ENCODE data around the gene KRT6A. TPM values are rescaled to one million over a fixed set of nuclear protein-coding genes. Genes with fewer than 3 reads are reported as not detected.

The KRT6A gene
- total and polyA plus RNA-seq, 2 donors (not counting 1 experiment from before 2014, with no cell fraction given), result not detected

- no peak overlapping the region for H3K9ac ChIP-seq (ENCODE audit: low read length)
- H3K9me3 ChIP-seq (ENCODE audit: control extremely low read depth in 1 of 3, control insufficient read depth in 2 of 3, insufficient read depth in 1 of 3, low read length in 2 of 3), result no peaks in the 10 kb centered on the region
- CTCF ChIA-PET, result no interaction called here
- H3K4me2 ChIP-seq (replicated peaks; ENCODE audit: low read depth, low read length, poor library complexity, severe bottlenecking), result no peak overlapping the region
- H3K4me3 ChIP-seq (ENCODE audit: control extremely low read depth in 1 of 5, extremely low read depth in 1 of 5, insufficient read depth in 1 of 5, low read depth in 2 of 5, low read length in 4 of 5), result no peak overlapping the region
- TF ChIP-seq, protein P1, sequence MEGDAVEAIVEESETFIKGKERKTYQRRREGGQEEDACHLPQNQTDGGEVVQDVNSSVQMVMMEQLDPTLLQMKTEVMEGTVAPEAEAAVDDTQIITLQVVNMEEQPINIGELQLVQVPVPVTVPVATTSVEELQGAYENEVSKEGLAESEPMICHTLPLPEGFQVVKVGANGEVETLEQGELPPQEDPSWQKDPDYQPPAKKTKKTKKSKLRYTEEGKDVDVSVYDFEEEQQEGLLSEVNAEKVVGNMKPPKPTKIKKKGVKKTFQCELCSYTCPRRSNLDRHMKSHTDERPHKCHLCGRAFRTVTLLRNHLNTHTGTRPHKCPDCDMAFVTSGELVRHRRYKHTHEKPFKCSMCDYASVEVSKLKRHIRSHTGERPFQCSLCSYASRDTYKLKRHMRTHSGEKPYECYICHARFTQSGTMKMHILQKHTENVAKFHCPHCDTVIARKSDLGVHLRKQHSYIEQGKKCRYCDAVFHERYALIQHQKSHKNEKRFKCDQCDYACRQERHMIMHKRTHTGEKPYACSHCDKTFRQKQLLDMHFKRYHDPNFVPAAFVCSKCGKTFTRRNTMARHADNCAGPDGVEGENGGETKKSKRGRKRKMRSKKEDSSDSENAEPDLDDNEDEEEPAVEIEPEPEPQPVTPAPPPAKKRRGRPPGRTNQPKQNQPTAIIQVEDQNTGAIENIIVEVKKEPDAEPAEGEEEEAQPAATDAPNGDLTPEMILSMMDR (IDR thresholded peaks at IDR 0.05), result no peak
- no peak for TF ChIP-seq EZH2 (IDR thresholded peaks at IDR 0.05; ENCODE audit: borderline replicate concordance, insufficient read depth, low read depth, low read length, poor library complexity, severe bottlenecking)
- no peaks in the 10 kb centered on the region for H4K20me1 ChIP-seq (ENCODE audit: control insufficient read depth, insufficient read depth, low read length, poor library complexity, severe bottlenecking)
- peaks cover 0 to 5% (median 0%) of the 10 kb centered on the region in 4 experiments for H3K27me3 ChIP-seq (replicated peaks in 1 of 4; ENCODE audit: control extremely low read depth in 1 of 4, control insufficient read depth in 3 of 4, insufficient read depth in 4 of 4, low read length in 3 of 4)
- ATAC-seq (ENCODE audit: low read depth), result no peak
- POLR2A ChIA-PET, result no interaction called here
- H3K27me3 Mint-ChIP-seq, result peaks cover 4% of the 10 kb centered on the region
- no peak overlapping the region for H3K27ac Mint-ChIP-seq
- intact Hi-C loops (cut with micrococcal nuclease), result no loop called here
- H3K36me3 ChIP-seq (replicated peaks in 1 of 2; ENCODE audit: control extremely low read depth in 1 of 2, control insufficient read depth in 1 of 2, extremely low read depth in 1 of 2, insufficient read depth in 2 of 2, low read length in 1 of 2), result no peaks in the 10 kb centered on the region
- H3K9me3 Mint-ChIP-seq (ENCODE audit: insufficient read depth), result no peaks in the 10 kb centered on the region
- H3K27ac ChIP-seq (ENCODE audit: low read length in 2 of 2), result no peak overlapping the region
- DNase-seq, result no peak
- no peak overlapping the region for H3K4me3 Mint-ChIP-seq
- H3K4me1 ChIP-seq (ENCODE audit: control insufficient read depth in 2 of 2, insufficient read depth in 2 of 2, low read length in 2 of 2), result no peaks in the 10 kb centered on the region
- WGBS (ENCODE audit: insufficient coverage), result 70% methylated on average over 3 of the region's 4 CpGs
- no peaks in the 10 kb centered on the region for H3K79me2 ChIP-seq (ENCODE audit: control insufficient read depth, insufficient read depth, low read length)
- no peaks in the 10 kb centered on the region for H3K4me1 Mint-ChIP-seq
- H2AFZ ChIP-seq (ENCODE audit: insufficient read depth, low read depth, low read length, poor library complexity, severe bottlenecking), result no peak overlapping the region
These were observed 39.6 kb upstream of the KRT6A start for GRCh38 chr12:52532636-52533035.

DNA sequence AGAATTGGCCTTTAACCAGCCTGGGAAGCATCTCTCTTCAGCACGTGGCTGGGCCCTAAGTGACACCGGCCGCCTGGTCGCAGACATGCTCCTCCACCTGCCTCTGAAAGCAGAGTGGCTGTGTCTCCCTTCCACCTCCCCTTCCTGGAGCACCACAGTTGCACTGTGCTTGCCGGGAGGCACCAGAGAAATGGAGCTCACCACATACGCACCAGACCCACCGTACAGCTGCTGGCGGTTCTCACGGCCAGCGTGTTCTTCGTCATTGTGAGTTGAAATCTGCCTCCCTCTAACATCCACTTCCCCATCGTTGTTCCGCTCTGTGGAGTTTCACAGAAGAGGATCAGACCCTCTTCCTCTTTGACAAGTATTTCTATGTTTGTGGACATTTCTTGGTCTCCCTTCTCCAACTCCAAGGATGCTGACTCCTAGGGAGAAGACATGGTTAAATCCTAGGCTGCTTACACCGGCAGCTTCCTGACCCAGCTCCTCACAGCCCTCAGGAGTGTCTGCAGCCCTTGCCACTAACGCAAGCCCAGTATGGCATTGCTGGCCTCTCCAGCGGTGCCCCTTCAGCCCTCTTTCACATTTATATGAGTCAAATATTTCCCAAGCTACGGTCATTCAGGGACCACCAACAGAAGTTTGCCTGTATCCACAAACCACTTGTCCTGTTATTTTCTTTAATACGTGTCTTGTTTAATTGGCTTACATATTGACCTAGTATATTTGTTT is 38.7 kb upstream of the KRT6A start:
- Histone ChIP-seq H3K36me3 (replicated peaks in 1 of 2; ENCODE audit: control extremely low read depth in 1 of 2, control insufficient read depth in 1 of 2, extremely low read depth in 1 of 2, insufficient read depth in 2 of 2, low read length in 1 of 2) (no peaks in the 10 kb centered on the region), H2AFZ (ENCODE audit: insufficient read depth, low read depth, low read length, poor library complexity, severe bottlenecking) (no peak overlapping the region), H4K20me1 (ENCODE audit: control insufficient read depth, insufficient read depth, low read length, poor library complexity, severe bottlenecking) (no peaks in the 10 kb centered on the region), H3K4me3 (ENCODE audit: control extremely low read depth in 1 of 5, extremely low read depth in 1 of 5, insufficient read depth in 1 of 5, low read depth in 2 of 5, low read length in 4 of 5) (no peak overlapping the region), H3K9me3 (ENCODE audit: control extremely low read depth in 1 of 3, control insufficient read depth in 2 of 3, insufficient read depth in 1 of 3, low read length in 2 of 3) (no peaks in the 10 kb centered on the region), H3K79me2 (ENCODE audit: control insufficient read depth, insufficient read depth, low read length) (no peaks in the 10 kb centered on the region), H3K4me2 (replicated peaks; ENCODE audit: low read depth, low read length, poor library complexity, severe bottlenecking) (no peak overlapping the region), H3K9ac (ENCODE audit: low read length) (no peak overlapping the region), H3K4me1 (ENCODE audit: control insufficient read depth in 2 of 2, insufficient read depth in 2 of 2, low read length in 2 of 2) (no peaks in the 10 kb centered on the region), H3K27me3 (replicated peaks in 1 of 4; ENCODE audit: control extremely low read depth in 1 of 4, control insufficient read depth in 3 of 4, insufficient read depth in 4 of 4, low read length in 3 of 4) (no peaks in the 10 kb centered on the region), H3K27ac (ENCODE audit: low read length in 2 of 2) (no peak overlapping the region)
- DNase-seq, result peak; percentile 9
- Mint-ChIP-seq H3K9me3 (ENCODE audit: insufficient read depth) (no peaks in the 10 kb centered on the region), H3K27me3 (no peaks in the 10 kb centered on the region), H3K4me3 (no peak overlapping the region), H3K4me1 (no peaks in the 10 kb centered on the region), H3K27ac (no peak overlapping the region)
- TF ChIP-seq, protein P1 (IDR thresholded peaks at IDR 0.05), result no peak
- no peak for TF ChIP-seq EZH2 (IDR thresholded peaks at IDR 0.05; ENCODE audit: borderline replicate concordance, insufficient read depth, low read depth, low read length, poor library complexity, severe bottlenecking)
- CTCF ChIA-PET, result no interaction called here
- intact Hi-C loops (cut with micrococcal nuclease), result no loop called here
- POLR2A ChIA-PET, result no interaction called here
- WGBS (ENCODE audit: insufficient coverage), result 67% methylated on average over 8 of the region's 18 CpGs
- ATAC-seq (ENCODE audit: low read depth), result no peak

Measured in B cell (primary cell).